Frontal cortex (tissue), 4 donors: ENCODE results near the gene MAVS. TPM values are rescaled to one million over a fixed set of nuclear protein-coding genes. Genes with fewer than 3 reads are reported as not detected.
"Not testable (repeated sequence)": the region's sequence is repeated elsewhere in the genome, so short reads cannot be mapped to it uniquely, and the experiment has no call there.

Source experiments
- DNase-seq, 2 donors: peaks; one replicate each; pipeline ENCODE4 v3.0.0; 2012; ENCODE audit warnings: low spot score in 2 of 2
- FAIRE-seq: peaks from 2 replicates; lab custom pipeline; 2012; peaks lifted over from hg19 to GRCh38; lab: Jason Lieb, UNC
- total RNA-seq: library from RNA; depleted of rRNA; stranded (reverse); fragments of >200 nt; gene quantifications from one replicate; pipeline ENCODE4 v1.2.3, GENCODE V29; 2014
- donor health status: control.
- donor health status: control.
- donor health status: control.

MAVS gene
- total RNA-seq, 1 donor from 2014 or later: 6.9 TPM

DNA sequence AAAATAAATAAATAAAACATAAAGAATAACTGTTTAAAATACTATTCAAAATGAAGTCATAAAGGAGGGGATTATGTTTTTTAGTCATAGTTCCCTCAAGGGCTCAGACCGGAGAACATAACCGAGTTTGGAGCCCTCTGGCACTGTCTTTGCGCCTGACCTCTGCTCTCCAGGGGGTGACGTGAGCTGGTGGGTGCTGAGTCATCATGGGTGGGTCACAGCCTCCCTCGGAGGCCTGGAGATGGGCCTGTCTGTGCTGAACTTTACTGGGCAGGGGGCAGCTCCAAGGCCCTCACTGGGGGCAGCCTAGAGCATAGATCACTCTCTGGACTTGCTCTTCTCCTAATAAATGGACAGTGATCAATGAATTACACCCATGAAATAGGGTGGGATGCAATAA is 3.1 kb upstream of the MAVS start:
- no peak for FAIRE-seq
- DNase-seq: no peak

DNA sequence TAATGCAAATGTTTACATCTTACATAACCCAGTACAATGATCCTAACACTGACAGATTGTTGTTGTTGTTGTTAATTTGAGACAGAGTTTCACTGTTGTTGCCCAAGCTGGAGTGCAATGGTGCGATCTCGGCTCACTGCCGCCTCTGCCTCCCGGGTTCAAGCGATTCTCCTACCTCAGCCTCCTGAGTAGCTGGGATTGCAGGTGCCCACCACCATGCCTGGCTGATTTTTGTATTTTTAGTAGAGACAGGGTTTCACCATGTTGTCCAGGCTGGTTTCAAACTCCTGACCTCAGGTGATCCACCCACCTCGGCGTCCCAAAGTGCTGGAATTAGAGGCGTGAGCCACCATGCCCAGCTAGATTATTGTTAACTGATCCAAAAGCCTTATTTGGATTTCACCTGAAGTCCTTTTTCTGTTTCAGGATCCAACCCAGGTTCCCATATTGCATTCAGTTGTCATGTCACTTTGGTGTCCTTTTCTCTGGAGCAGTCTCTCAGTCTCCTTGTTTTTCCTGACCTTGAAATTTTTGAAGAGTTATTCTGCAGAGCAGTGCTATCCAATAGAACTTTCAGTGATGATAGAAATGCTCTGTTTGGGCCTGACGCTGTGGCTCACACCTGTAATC is 2.5 kb upstream of the MAVS start:
- DNase-seq, FAIRE-seq: not testable (repeated sequence)

GRCh38 chr20:3846378-3846739 is 275 bp upstream of the MAVS start:
- peak in 1 of 2 donors; percentile 44 for DNase-seq
- no peak for FAIRE-seq

DNA sequence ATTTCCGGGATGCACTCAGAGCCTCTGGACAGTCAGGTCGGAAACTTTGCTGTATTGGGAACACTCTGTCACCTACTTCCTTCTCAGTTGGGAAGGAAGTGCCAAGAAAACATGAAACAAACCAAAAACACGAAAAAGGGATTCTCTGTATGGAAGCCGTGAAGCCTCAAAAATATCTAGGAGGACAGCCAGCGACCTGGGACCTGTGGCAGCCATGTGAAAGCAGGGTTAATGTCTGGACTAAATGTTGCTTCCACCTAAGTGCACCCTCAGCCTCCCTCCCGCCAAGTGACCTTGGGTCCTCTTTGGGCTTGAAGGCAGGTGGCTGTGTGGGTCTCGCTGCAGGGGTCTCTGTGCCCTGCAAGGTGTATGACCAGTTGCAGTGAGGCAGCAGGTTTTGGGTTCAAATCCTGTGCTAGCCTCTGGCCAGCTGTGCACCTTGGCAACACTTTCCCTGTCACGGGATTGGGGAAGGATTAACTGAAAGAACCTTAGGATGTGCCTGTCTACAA is 851 bp downstream of the MAVS start:
- no peak for FAIRE-seq
- DNase-seq: no peak

DNA sequence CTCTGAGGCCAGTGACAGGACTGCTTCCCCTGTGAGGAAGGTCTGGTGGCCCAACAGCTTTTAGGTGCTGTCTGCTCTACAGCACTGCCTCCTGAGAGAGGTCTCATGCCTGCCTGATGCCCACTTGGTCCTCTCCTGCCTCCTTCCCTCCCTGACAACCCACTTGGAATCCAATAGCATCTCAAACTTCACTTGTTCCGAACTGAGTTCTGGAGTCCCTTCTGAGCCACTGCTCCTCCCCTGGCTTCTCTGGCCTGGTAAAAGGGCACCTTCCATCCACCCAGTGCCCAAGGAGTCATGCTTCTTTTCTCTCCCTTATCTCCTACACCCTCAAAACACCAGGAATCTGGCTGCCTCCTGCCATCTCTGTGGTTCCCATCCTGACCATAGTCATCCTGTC is 1.9 kb downstream of the MAVS start:
- DNase-seq (no peak), FAIRE-seq (no peak)

- FAIRE-seq (no peak), DNase-seq (no peak)
Observed at GRCh38 chr20:3854462-3854871, 7.8 kb downstream of the MAVS start.

DNA sequence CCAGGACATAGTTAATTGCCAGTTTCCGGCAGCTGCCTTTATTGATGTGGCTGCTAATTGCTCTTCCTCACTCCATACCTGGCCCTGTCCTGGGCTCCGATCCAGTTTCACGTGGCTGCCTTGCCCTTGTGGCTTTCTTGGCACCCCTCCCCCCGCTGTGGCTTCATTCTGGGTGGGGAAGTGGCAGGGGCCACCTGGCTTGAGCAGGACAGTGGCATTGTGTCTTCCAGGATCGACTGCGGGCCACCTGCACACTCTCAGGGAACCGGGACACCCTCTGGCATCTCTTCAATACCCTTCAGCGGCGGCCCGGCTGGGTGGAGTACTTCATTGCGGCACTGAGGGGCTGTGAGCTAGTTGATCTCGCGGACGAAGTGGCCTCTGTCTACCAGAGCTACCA is 10.8 kb downstream of the MAVS start:
- no peak for FAIRE-seq

DNA sequence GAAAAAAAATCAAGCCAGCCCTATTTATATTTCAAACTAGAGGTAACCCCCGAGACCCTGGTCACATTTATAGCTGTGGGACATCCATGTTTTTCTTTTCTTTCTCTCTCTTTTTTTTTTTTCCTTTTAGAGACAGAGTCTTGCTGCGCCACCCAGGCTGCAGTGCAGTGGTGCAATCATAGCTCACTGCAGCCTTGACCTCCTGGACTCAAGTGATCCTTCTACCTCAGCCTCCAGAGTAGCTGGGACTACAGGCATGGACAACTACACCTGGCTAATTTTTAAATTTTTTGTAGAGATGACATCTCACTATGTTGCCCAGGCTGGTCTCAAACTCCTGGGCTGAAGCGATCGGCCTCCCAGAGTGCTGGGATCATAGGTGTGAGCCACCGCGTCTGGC is 12.1 kb downstream of the MAVS start:
- no peak for FAIRE-seq

More for the DNA sequence above, 10.8 kb downstream of the MAVS start:
- DNase-seq: no peak

DNA sequence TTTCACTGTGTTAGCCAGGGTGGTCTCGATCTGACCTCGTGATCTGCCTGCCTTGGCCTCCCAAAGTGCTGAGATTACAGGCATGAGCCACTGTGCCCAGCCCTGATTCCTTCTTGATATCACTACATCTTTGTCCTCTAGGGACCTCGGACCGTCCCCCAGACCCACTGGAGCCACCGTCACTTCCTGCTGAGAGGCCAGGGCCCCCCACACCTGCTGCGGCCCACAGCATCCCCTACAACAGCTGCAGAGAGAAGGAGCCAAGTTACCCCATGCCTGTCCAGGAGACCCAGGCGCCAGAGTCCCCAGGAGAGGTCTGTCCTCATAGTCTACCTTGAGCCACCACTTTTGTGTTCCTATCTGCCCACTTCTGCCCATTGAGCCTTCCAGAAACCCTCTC is 14.6 kb downstream of the MAVS start:
- DNase-seq (no peak), FAIRE-seq (no peak)

More for the DNA sequence above, 12.1 kb downstream of the MAVS start:
- DNase-seq: no peak

- no peak for DNase-seq
- FAIRE-seq: no peak
Observed at GRCh38 chr20:3862333-3862732, 15.7 kb downstream of the MAVS start.

DNA sequence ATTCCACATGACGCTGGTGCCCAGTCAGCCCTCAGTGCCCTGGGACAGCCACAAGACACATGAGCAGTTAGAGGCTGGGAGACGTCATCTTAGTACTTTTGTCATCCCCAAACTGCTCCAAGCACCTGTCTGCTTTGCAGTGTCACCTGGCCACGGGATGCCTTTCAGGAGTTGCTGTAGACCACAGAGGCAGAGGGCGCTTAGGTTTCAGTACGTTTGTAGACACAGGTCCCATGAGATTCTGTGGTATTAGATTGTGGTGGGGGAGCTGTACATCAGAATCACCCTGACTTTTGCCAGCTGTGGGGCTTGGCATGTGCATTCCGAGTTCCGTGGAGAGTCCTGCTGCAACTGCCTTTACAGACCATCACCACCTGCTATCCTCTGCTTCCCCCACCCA is 16.7 kb downstream of the MAVS start:
- FAIRE-seq: no peak

GRCh38 chr20:3864518-3864917 is 17.9 kb downstream of the MAVS start:
- DNase-seq: no peak
- no peak for FAIRE-seq

More for the DNA sequence above, 16.7 kb downstream of the MAVS start:
- no peak for DNase-seq

GRCh38 chr20:3865152-3865886 is 18.7 kb downstream of the MAVS start:
- DNase-seq: no peak
- FAIRE-seq: no peak

- FAIRE-seq (no peak), DNase-seq (no peak)
Observed at GRCh38 chr20:3865887-3866407, 19.3 kb downstream of the MAVS start.

DNA sequence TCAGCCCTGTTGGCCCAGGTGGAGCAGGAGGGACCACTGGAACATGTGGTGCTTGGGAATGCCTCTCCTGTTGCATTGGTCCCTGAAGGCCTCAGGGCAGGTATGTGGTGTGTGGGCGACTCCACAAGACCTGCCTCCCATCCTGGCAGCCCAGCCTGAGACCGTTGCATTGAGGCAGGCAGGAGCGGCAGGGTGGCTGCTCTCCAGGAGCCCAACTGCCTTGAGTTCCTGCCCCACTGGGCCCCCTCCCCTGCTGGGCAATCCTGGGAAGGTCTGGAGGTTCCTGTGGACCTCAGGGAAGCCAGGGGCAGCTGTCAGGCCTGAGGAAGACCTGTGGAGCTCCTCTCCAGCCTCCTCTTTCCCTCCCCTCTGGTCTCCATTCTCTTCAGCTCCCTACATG is 19.8 kb downstream of the MAVS start:
- FAIRE-seq: no peak
- DNase-seq: no peak

DNA sequence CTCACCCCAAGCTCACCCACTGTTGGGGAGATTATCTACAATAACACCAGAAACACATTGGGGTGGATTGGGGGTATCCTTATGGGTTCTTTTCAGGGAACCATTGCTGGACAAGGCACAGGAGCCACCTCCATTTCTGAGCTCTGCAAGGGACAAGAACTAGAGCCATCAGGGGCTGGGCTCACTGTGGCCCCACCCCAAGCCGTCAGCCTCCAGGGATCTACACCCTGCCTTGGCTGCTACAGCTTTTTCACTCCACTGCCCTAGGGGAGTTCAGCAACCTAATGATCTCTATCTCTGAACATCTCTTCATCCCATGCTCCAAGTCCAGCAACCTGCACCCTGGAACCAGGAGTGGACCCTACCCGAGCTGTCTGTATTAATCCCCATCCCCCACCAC is 21.2 kb downstream of the MAVS start:
- FAIRE-seq (no peak), DNase-seq (no peak)

GRCh38 chr20:3869839-3870634 is 23.4 kb downstream of the MAVS start:
- FAIRE-seq: no peak

DNA sequence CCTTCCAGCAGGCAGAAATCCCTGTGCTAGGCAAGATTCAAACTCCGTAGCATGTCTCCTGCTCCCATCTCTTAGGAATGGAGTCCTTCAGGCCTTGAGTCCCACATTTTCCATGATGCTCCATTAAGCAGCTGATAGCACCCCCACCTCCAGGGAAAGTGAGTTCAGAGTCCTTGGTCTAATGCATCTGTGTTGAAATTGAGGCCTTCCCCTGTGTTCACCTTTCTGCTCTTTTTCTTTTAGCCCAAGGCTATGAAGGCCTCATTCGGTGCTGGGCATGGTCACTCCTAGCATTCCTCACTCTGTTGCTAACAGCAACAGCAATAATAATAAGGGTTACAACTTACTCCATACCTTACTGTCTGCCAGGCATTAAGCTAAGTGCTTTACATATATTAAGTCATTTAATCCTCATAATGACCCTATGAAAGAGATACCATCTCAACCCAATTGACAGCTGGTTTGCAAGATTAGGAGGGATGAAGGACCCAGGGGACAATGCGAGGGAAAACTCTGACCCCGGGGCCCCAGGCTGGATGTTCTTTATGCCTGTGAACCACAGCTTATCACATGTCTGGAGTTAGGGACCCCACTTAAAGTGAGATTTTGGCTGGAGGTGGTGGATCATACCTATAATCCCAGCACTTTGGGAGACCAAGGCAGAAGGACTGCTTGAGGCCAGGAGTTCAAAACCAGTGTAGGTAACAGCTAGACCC is 25.1 kb downstream of the MAVS start:
- FAIRE-seq (no peak), DNase-seq (no peak)

More at GRCh38 chr20:3869839-3870634, 23.4 kb downstream of the MAVS start:
- no peak for DNase-seq

DNA sequence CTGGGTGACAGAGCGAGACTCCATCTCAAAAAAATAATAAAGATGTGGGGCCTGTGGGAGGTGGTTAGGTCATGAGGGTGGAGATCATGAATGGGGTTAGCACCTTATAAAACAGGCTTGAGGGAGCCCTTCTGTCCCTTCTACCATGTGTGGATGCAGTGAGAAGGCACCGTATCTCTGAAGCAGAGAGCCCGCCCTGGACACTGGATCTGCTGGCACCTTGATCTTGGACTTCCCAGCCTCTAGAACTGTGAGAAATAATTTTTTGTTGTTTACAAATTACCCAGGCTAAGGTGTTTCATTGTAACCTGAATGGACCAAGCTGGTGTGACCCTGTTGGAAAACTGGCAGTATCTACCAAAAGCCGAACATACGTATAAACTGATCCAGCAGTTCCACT is 26.9 kb downstream of the MAVS start:
- no peak for DNase-seq
- no peak for FAIRE-seq
